Measurements from ENCODE around the gene ARHGAP9.
"Not testable (repeated sequence)": the region's sequence is repeated elsewhere in the genome, so short reads cannot be mapped to it uniquely, and the experiment has no call there.

Gene ARHGAP9

DNA sequence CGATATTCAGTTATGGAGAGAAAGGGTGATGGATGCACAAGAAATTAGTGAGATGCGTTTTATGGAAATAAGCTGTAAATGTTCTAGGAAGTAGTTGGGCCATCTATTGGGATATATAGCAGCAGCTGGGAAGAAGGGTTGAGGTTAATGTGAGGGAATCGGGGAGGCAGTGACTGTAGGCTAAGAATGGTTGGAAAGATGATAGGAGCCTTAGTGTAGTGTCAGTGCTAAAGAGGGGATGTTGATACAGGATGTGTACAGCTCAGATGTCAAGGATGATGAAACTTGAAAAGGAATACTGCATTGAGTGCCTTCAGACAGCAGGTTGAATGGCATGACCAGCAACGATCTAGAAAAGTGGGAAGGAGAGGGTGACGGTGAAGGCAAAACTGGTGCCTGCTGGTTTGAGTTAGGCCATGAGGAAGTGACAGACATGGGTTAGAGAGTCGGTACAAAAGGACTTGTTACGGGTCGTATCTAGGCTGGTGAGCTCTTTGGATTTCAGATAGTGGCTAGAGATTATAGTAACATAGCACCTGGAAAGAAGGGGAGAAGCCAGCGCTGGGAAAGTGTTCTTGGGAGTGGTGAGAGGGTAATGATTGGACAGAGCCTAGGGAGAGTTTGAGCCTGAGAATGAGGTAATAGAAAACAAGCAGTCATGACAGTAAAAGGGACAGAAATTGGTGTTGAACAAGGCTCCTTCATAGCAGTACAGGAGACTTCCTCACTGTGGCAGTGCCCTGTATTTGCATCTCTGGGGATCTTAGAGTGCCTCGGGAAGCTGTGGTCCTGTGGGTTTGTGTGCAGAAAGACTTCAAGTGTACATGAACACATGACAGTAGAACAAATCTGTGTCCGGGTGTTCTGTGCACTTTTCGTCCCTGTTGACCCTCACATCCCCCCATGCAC lies 17.8 kb upstream of the ARHGAP9 start:
- no peak overlapping the region for H3K4me3 ChIP-seq (ENCODE audit: low read depth, low read length)
- no peak for DNase-seq (ENCODE audit: low read depth)
- TF ChIP-seq, protein P1, sequence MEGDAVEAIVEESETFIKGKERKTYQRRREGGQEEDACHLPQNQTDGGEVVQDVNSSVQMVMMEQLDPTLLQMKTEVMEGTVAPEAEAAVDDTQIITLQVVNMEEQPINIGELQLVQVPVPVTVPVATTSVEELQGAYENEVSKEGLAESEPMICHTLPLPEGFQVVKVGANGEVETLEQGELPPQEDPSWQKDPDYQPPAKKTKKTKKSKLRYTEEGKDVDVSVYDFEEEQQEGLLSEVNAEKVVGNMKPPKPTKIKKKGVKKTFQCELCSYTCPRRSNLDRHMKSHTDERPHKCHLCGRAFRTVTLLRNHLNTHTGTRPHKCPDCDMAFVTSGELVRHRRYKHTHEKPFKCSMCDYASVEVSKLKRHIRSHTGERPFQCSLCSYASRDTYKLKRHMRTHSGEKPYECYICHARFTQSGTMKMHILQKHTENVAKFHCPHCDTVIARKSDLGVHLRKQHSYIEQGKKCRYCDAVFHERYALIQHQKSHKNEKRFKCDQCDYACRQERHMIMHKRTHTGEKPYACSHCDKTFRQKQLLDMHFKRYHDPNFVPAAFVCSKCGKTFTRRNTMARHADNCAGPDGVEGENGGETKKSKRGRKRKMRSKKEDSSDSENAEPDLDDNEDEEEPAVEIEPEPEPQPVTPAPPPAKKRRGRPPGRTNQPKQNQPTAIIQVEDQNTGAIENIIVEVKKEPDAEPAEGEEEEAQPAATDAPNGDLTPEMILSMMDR (conservative IDR thresholded peaks at IDR 0.05; ENCODE audit: low read depth, low read length), result no peak

DNA sequence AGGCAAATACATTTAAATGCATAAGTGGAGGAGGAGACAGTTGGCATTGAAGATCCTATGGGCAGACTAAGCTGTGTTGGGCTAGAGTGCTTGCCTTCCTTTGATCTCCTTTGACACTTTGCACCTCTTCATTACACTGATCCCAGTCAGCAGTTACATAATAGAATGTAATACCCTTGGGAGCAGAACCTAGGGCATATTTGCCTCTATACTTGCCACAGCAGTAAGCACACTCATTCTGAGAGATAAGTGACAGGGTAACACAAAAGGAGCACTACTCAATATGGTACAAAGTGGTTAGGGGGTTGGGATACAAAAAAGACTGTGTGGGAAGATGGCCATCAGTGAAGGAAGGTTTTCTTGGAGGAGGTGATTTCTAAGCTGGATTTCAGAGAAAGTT lies 17.2 kb upstream of the ARHGAP9 start:
- H3K4me3 ChIP-seq (ENCODE audit: low read depth, low read length), result no peak overlapping the region
- DNase-seq (ENCODE audit: low read depth), result no peak
- TF ChIP-seq, protein P1 (conservative IDR thresholded peaks at IDR 0.05; ENCODE audit: low read depth, low read length), result no peak

- H3K4me3 ChIP-seq (ENCODE audit: low read depth, low read length); DNase-seq (ENCODE audit: low read depth): not testable (repeated sequence)
Observed at GRCh38 chr12:57495051-57495701, 15.5 kb upstream of the ARHGAP9 start.

DNA sequence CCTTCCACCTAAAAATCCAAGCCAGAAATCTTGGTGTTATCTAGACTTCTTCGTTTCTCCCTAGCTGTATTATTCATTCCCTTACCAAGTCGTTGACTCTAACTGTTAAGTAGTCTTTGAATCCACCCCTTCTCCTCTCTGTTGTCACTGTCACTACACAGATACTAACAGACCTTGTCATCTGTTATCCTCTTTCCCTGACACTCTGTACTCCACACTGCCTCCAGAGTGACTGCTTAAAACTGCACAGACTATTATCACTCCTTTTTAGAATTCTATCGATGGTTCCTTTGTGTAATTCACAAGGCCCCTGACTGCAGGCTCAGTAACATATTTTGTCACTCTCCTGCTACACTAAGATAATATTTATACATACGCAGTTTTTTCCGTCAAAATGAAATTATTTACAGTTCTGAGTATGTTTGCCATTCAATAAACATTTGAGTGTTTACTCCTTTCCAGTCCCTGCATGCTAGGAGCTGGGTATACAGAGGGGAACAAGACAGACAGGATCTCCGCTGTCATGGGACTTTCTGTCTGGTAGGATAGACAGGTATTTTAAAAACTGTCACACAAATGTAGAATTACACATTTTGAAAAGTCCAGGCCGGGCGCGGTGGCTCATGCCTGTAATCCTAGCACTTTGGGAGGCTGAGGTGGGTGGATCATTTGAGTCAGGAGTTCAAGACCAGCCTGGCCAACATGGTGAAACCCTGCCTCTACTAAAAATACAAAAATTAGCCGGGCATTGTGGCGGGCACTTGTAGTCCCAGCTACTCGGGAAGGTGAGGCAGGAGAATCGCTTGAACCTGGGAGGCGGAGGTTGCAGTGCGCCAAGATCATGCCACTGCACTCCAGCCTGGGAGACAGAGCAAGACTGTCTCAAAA lies 12.0 kb upstream of the ARHGAP9 start:
- H3K4me3 ChIP-seq (ENCODE audit: low read depth, low read length), result no peak overlapping the region
- TF ChIP-seq, protein P1 (conservative IDR thresholded peaks at IDR 0.05; ENCODE audit: low read depth, low read length), result peak; percentile 29
- DNase-seq (ENCODE audit: low read depth), result no peak

DNA sequence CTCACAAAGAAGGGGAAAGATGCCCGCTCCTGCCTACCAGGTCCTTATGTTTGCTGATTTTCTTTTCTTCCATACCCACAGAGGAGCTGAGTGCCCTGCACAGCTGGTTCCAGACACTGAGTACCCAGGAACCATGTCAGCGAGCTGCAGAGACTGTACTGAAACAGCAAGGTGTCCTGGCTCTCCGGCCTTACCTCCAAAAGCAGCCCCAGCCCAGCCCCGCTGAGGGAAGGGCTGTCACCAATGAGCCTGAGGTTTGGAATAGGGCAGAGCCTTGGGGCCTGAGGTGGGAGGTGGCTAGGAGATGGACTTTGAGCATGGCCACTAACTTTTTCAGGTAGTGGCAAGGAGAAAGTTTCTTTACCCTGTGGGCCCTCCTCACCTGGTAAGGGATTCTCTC lies 10.5 kb upstream of the ARHGAP9 start:
- no peak overlapping the region for H3K4me3 ChIP-seq (ENCODE audit: low read depth, low read length)
- no peak for DNase-seq (ENCODE audit: low read depth)
- TF ChIP-seq, protein P1 (conservative IDR thresholded peaks at IDR 0.05; ENCODE audit: low read depth, low read length), result no peak

DNA sequence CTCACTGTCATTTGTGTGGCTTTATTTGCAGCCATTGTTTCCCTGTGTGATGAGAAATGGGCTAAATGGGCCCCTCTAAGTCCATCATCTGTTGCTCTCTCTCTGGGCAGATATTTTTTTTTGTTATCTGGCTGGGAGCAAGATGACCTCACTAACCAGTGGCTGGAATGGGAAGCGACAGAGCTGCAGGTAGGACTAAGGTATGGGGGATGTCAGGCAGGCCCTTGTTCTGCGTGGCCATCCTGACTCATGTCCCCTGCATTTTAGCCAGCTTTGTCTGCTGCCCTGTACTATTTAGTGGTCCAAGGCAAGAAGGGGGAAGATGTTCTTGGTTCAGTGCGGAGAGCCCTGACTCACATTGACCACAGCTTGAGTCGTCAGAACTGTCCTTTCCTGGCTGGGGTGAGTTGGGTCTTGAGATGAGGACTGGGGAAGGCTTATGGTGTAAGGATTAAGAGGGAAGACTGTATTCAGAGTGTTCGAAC lies 9.5 kb upstream of the ARHGAP9 start:
- DNase-seq (ENCODE audit: low read depth), result peak; percentile 23
- TF ChIP-seq, protein P1 (conservative IDR thresholded peaks at IDR 0.05; ENCODE audit: low read depth, low read length), result no peak
- peak overlapping the region; percentile 99 for H3K4me3 ChIP-seq (ENCODE audit: low read depth, low read length)

Data from choroid plexus epithelial cell (primary cell).